Thyroid gland (tissue), 4 donors: ENCODE results near the gene STAP2. TPM values are rescaled to one million over a fixed set of nuclear protein-coding genes. Genes with fewer than 3 reads are reported as not detected.

Source experiments
- DNase-seq, 2 donors: peaks; one replicate each; pipeline ENCODE4 v3.0.0-alpha.2; 2019
- H3K27ac ChIP-seq, 3 donors: fragments of 200-600 bp; sonication (generic); 1 replicate in 2 of 3; 2 replicates in 1 of 3; pipeline ENCODE4 v1.5.1; 2016 to 2019; ENCODE audit warnings: mild to moderate bottlenecking in 1 of 3, moderate library complexity in 1 of 3
- H3K27me3 ChIP-seq: fragments of 200-600 bp; sonication (generic); one replicate; pipeline ENCODE4 v1.5.1; 2019
- H3K36me3 ChIP-seq, 2 donors: fragments of 200-600 bp; sonication (generic); one replicate each; pipeline ENCODE4 v1.5.1; 2016 to 2019
- H3K4me1 ChIP-seq, 2 donors: fragments of 200-600 bp; sonication (generic); one replicate each; pipeline ENCODE4 v1.5.1; 2017 to 2019
- H3K4me3 ChIP-seq, 3 donors: fragments of 200-600 bp; sonication (generic); replicated peaks in 1 of 3; 1 replicate in 2 of 3; 2 replicates in 1 of 3; pipeline ENCODE4 v1.5.1; 2016; ENCODE audit warnings: mild to moderate bottlenecking in 1 of 3
- H3K9me3 ChIP-seq: fragments of 200-600 bp; sonication (generic); one replicate; pipeline ENCODE4 v1.5.1; 2017
- POLR2A ChIP-seq, 2 donors: fragments of 450-650 bp; IDR thresholded peaks; one replicate each; pipeline ENCODE4 v1.6.1; 2017; ENCODE audit warnings: antibody characterized with exemption in 2 of 2, mild to moderate bottlenecking in 2 of 2, moderate library complexity in 1 of 2
- WGBS, 2 donors: methylation state at CpG; one replicate each; pipeline ENCODE4 v1.1.5; 2017; 5-methylcytosine and 5-hydroxymethylcytosine counted together
- intact Hi-C: fragments of 100-400 bp; cut with DNase I; formaldehyde crosslinking; loops from one replicate; pipeline ENCODE4 v1.15.1; 2023
- total RNA-seq, 4 donors: library from RNA; depleted of rRNA; stranded (reverse); fragments of >200 nt; gene quantifications; one replicate each; pipeline ENCODE4 v1.2.3, GENCODE V29; 2016
- TF ChIP-seq, protein P1 (sequence below), 6 experiments: fragments of 200-600 bp in 3 of 6; fragments of 450-650 bp in 3 of 6; sonication (generic) in 3 of 6; IDR thresholded peaks; one replicate each; pipeline ENCODE4 v1.5.1; 2016 to 2019; ENCODE audit warnings: antibody characterized with exemption in 6 of 6, mild to moderate bottlenecking in 2 of 6, inconsistent platforms in 1 of 6, moderate library complexity in 1 of 6

Gene STAP2
- total RNA-seq, 4 donors from 2014 or later = 12.1 to 50.6 (median 29.7) TPM

DNA sequence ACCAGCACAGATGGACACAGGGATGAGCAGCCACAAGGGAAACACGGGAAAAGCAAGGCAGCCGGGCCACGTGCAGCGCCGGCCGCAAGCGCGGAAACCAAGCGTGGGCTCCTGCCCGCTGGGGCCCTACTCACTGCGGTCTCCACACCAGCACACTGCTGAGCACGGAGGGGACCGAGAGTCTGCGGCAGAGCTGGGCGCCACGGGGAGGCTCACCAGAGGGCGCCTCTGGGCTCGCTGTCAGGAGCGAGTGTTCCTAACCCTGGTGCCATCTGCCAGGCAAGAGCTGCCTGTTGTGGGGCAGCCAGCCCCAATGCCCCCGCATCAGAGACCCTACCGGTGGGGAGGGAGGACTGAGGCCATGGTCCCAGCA is 31.2 kb upstream of the STAP2 start:
- WGBS, 2 donors = 54% methylated on average over 15 of the region's 21 CpGs; no CpG with 5 or more reads in 1 of the 2 donors
- DNase-seq = peak in 1 of 2 donors; percentile 29
- Histone ChIP-seq H3K4me3 (no peak overlapping the region), H3K36me3 (peaks cover 11 to 14% of the 10 kb centered on the region in 2 donors), H3K4me1 (peaks cover 65 to 73% of the 10 kb centered on the region in 2 donors), H3K27ac (peak overlapping the region; percentile 63 to 76 (median 73)), H3K27me3 (no peaks in the 10 kb centered on the region), H3K9me3 (no peaks in the 10 kb centered on the region)
- intact Hi-C loops = no loop called here
- TF ChIP-seq, protein P1, sequence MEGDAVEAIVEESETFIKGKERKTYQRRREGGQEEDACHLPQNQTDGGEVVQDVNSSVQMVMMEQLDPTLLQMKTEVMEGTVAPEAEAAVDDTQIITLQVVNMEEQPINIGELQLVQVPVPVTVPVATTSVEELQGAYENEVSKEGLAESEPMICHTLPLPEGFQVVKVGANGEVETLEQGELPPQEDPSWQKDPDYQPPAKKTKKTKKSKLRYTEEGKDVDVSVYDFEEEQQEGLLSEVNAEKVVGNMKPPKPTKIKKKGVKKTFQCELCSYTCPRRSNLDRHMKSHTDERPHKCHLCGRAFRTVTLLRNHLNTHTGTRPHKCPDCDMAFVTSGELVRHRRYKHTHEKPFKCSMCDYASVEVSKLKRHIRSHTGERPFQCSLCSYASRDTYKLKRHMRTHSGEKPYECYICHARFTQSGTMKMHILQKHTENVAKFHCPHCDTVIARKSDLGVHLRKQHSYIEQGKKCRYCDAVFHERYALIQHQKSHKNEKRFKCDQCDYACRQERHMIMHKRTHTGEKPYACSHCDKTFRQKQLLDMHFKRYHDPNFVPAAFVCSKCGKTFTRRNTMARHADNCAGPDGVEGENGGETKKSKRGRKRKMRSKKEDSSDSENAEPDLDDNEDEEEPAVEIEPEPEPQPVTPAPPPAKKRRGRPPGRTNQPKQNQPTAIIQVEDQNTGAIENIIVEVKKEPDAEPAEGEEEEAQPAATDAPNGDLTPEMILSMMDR (IDR thresholded peaks at IDR 0.05) = peak in 1 of 6 experiments; percentile 1
- no peak for TF ChIP-seq POLR2A (IDR thresholded peaks at IDR 0.05)

DNA sequence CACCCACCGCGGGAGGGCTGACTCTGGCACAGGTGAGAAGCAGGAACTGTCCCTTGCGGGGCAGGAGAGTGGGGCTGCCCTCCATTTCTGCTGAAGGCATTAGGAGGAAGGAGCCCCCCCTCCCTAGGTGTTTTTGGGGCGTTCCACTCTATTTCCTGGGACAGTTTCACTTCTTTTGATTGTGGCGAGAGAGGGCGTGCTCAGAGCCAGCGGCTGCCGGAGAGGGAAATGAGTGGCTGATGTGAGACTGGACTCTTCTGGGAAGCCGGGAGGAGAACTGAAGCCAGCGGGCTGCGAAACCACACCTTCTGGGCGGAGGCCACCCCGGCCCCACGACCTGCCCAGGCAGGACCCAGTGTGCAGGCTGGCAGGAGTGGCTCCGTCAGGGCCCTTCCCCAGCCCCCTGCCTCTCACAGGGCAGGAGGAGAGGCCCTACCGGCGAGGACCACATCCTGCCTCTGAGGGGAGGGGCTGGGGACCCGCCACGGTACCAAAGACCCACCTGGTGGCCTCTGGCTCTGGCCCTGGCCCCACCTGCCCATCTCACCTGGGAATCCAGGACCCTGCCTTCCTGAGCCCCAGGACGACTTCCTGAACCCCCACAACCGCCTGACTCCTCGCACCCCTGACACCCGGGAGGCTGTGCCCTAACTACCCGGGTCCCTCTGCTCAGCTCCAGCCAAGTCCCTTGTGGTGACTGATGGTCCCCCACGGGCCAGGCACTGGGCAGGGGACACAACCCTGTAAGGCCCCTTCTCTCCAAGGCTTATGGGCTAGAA is 30.7 kb upstream of the STAP2 start:
- peak in 1 of 2 donors; percentile 42 for TF ChIP-seq POLR2A (IDR thresholded peaks at IDR 0.05)
- TF ChIP-seq, protein P1 (IDR thresholded peaks at IDR 0.05) = peak in 1 of 6 experiments; percentile 5
- intact Hi-C loops = no loop called here
- no peak overlapping the region for H3K4me3 ChIP-seq
- peak; percentile 89 for DNase-seq
- WGBS, 2 donors = 7 to 23% methylated on average over 8 to 20 of the region's 25 CpGs
- H3K4me1 ChIP-seq = peaks cover 59 to 67% of the 10 kb centered on the region in 2 donors
- peak overlapping the region; percentile 63 to 76 (median 73) for H3K27ac ChIP-seq
- H3K36me3 ChIP-seq = peaks cover 11 to 14% of the 10 kb centered on the region in 2 donors
- H3K27me3 ChIP-seq = no peaks in the 10 kb centered on the region
- H3K9me3 ChIP-seq = no peaks in the 10 kb centered on the region

DNA sequence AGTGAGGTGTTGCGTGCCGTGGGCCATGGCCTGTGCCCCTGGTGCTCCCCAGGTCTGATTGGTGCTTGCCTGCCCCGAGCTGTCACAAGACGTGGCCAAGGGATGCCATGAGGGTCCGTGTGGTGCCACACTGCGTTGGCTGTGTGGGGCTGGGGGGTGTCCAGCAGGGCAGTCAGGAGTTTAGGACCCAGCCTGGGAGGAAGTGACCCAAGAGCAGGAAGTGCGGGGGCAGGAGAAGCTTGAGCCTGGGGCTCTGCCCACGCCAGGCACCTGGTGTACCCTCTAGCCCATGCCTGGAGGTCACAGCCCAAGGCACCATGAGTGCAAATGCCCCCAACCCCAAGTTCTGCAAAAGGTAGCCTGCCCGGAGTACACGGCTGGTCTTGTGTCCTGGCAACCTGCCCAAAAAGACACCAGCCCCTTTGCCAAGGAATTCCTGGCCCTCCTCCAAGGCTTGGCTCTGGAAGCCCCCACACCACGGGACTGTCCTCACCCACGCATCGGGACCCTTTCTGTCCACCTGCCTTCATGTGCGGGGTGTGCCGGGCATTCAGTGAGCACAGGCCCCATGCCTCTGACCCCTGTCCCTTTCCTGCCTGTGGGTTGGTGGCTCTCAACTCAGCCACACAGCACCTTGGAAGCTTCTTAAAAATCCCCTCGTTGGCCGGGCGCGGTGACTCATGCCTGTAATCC is 29.6 kb upstream of the STAP2 start:
- peak overlapping the region; percentile 63 to 76 (median 73) for H3K27ac ChIP-seq
- DNase-seq = peak; percentile 44 to 47
- H3K4me3 ChIP-seq = no peak overlapping the region
- no peaks in the 10 kb centered on the region for H3K27me3 ChIP-seq
- WGBS, 2 donors = 38 to 63% methylated on average over 4 to 13 of the region's 19 CpGs
- TF ChIP-seq POLR2A (IDR thresholded peaks at IDR 0.05) = no peak
- TF ChIP-seq, protein P1 (IDR thresholded peaks at IDR 0.05) = no peak
- H3K4me1 ChIP-seq = peaks cover 49 to 57% of the 10 kb centered on the region in 2 donors
- peaks cover 19 to 22% of the 10 kb centered on the region in 2 donors for H3K36me3 ChIP-seq
- no peaks in the 10 kb centered on the region for H3K9me3 ChIP-seq
- intact Hi-C loops = no loop called here

DNA sequence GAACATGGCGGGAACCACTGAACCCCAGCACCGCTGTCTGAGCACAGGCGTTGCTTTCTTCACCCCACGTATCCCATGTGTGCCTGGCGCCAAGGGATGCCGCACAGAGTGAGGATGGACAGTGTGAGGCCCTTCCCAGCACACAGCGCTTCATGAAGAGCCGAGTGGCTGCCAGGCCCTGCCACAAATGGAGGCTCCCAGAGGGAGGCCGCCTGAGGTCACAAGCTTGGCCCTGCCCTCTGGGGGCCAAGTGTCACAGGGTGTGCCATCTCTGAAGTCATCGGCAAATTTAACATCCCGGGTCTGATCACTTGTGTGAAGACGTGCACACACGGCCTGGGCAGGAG is 29.1 kb upstream of the STAP2 start:
- H3K27me3 ChIP-seq = no peaks in the 10 kb centered on the region
- H3K27ac ChIP-seq = peak overlapping the region in 2 of 3 donors; percentile 63 to 76
- intact Hi-C loops = no loop called here
- DNase-seq = no peak
- peaks cover 24 to 27% of the 10 kb centered on the region in 2 donors for H3K36me3 ChIP-seq
- TF ChIP-seq POLR2A (IDR thresholded peaks at IDR 0.05) = no peak
- TF ChIP-seq, protein P1 (IDR thresholded peaks at IDR 0.05) = no peak
- no peaks in the 10 kb centered on the region for H3K9me3 ChIP-seq
- H3K4me1 ChIP-seq = peaks cover 44 to 52% of the 10 kb centered on the region in 2 donors
- H3K4me3 ChIP-seq = no peak overlapping the region
- 89 to 99% methylated on average over 7 to 11 of the region's 13 CpGs for WGBS, 2 donors

DNA sequence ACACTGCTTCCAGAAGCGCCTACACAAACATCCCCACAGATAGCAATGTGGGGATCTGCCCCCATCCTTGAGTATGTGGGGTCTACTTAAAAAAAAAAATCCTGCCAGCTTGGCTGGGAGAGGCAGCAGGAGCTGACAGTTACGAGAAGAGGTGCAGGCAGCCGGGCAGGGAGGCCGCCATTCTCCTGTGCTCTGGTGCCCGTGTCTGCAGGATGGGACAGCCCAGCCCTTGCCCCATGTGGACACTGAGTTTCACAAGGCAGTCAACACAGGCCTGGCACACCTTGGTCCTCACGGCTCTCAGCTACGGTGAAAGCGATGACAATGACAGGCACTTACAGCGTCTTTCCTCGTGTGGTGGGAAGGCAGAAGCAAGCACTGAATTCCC is 28.7 kb upstream of the STAP2 start:
- no peaks in the 10 kb centered on the region for H3K27me3 ChIP-seq
- H3K4me3 ChIP-seq = no peak overlapping the region
- no peak overlapping the region for H3K27ac ChIP-seq
- no peak for TF ChIP-seq POLR2A (IDR thresholded peaks at IDR 0.05)
- TF ChIP-seq, protein P1 (IDR thresholded peaks at IDR 0.05) = no peak
- intact Hi-C loops = no loop called here
- 90 to 96% methylated on average over 10 of the region's 10 CpGs for WGBS, 2 donors
- no peaks in the 10 kb centered on the region for H3K9me3 ChIP-seq
- peaks cover 29 to 31% of the 10 kb centered on the region in 2 donors for H3K36me3 ChIP-seq
- no peak for DNase-seq
- H3K4me1 ChIP-seq = peaks cover 39 to 48% of the 10 kb centered on the region in 2 donors
